Measurements from ENCODE around the gene ISOC2. TPM values are rescaled to one million over a fixed set of nuclear protein-coding genes. Genes with fewer than 3 reads are reported as not detected.

Gene ISOC2
- total and polyA plus RNA-seq, 2 donors (not counting 3 experiments of a cell fraction or from before 2014, with no cell fraction given), result 49.3 to 68.7 TPM

DNA sequence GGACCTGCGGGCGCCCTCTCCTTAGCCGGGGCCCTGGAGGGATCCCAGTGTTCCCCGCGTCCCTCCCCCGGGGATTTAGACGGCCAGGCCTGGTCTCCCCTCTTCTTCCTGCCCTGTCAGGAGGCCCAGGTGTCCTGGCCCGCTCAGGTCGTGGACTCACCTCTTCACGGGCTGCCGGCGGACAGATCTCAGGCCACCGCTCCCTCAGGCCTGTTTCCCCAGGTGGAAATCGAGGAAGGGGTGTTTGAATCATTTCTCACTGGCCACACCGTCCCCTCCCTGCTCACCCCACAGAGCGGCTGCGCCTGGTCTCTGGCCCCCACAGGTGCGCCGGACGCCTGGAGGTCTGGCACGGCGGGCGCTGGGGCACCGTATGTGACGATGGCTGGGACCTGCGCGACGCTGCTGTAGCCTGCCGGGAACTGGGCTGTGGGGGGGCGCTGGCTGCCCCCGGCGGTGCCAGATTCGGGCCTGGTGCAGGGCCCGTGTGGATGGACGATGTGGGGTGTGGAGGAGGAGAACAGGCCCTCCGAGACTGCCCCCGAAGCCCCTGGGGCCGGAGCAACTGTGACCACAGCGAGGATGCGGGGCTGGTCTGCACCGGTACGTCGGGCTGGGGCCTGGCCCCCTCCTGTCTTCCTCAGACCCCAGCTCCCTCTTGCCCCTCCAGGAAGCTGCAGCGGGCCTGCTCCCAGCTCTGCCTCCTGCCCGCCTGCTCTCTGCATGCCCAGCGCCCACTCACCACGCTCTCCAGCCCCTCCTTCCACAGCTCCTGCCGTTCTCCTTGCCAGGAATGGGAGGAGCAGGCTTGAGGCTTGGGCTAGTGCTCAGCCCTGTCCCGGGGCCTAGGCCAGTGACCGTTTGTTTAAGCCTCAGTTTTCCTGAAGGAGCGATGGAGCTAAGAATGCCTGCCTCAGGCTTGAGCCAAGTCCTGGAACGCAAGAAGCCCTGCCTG, 29.3 kb upstream of the ISOC2 start:
- Histone ChIP-seq H3K4me3 (replicated peaks in 1 of 3; ENCODE audit: insufficient read depth in 1 of 3, low read depth in 1 of 3, low read length in 3 of 3) (no peak overlapping the region), H3K4me2 (ENCODE audit: insufficient read depth, low read length) (no peak overlapping the region), H3K4me1 (ENCODE audit: control insufficient read depth, extremely low read depth, insufficient read depth, low read length) (peaks cover 24% of the 10 kb centered on the region), H3K27me3 (ENCODE audit: control insufficient read depth in 2 of 2, insufficient read depth in 2 of 2, low read length in 2 of 2) (no peaks in the 10 kb centered on the region), H3K9ac (replicated peaks; ENCODE audit: extremely low read depth, insufficient read depth, low read length) (no peak overlapping the region), H2AFZ (ENCODE audit: low read depth, low read length) (no peak overlapping the region), H3K36me3 (ENCODE audit: control insufficient read depth in 2 of 2, extremely low read depth in 1 of 2, insufficient read depth in 2 of 2, low read length in 2 of 2) (no peaks in the 10 kb centered on the region), H4K20me1 (replicated peaks; ENCODE audit: control insufficient read depth, extremely low read depth, insufficient read depth, low read length) (no peaks in the 10 kb centered on the region), H3K9me3 (replicated peaks; ENCODE audit: control insufficient read depth, insufficient read depth, low read length) (no peaks in the 10 kb centered on the region), H3K9me1 (replicated peaks; ENCODE audit: control insufficient read depth, extremely low read depth, insufficient read depth, low read length) (no peaks in the 10 kb centered on the region), H3K79me2 (ENCODE audit: control insufficient read depth, insufficient read depth, low read length) (no peaks in the 10 kb centered on the region), H3K27ac (ENCODE audit: insufficient read depth, low read depth, low read length) (no peak overlapping the region)
- no TSS peak for BruUV-seq (replicated peaks)
- dilution Hi-C loops (cut with MboI; ENCODE audit: extremely low pct_ligation_motif_present, low sequenced_read_pairs), result no loop called here
- FAIRE-seq, result no peak
- TF ChIP-seq, protein P1, sequence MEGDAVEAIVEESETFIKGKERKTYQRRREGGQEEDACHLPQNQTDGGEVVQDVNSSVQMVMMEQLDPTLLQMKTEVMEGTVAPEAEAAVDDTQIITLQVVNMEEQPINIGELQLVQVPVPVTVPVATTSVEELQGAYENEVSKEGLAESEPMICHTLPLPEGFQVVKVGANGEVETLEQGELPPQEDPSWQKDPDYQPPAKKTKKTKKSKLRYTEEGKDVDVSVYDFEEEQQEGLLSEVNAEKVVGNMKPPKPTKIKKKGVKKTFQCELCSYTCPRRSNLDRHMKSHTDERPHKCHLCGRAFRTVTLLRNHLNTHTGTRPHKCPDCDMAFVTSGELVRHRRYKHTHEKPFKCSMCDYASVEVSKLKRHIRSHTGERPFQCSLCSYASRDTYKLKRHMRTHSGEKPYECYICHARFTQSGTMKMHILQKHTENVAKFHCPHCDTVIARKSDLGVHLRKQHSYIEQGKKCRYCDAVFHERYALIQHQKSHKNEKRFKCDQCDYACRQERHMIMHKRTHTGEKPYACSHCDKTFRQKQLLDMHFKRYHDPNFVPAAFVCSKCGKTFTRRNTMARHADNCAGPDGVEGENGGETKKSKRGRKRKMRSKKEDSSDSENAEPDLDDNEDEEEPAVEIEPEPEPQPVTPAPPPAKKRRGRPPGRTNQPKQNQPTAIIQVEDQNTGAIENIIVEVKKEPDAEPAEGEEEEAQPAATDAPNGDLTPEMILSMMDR (IDR thresholded peaks at IDR 0.05; ENCODE audit: extremely low read depth in 1 of 2, insufficient read depth in 1 of 2, low read depth in 1 of 2, low read length in 2 of 2), result no peak
- TF ChIP-seq POLR2AphosphoS5 (IDR thresholded peaks at IDR 0.05; ENCODE audit: insufficient read depth, low read depth, low read length) (no peak), POLR2A (IDR thresholded peaks at IDR 0.05; ENCODE audit: low read depth, low read length) (no peak), GATA2 (IDR thresholded peaks at IDR 0.05; ENCODE audit: insufficient read depth, insufficient read length, low read depth, low read length) (no peak), MYC (IDR thresholded peaks at IDR 0.05; ENCODE audit: low read depth, low read length) (no peak), JUN (IDR thresholded peaks at IDR 0.05; ENCODE audit: borderline replicate concordance, insufficient read depth, insufficient read length, low read depth) (no peak), EZH2 (IDR thresholded peaks at IDR 0.05; ENCODE audit: borderline replicate concordance, low read depth, low read length, severe bottlenecking) (no peak), FOS (IDR thresholded peaks at IDR 0.05; ENCODE audit: borderline replicate concordance, insufficient read depth, low read length) (no peak)
- TF ChIP-seq, protein P2, sequence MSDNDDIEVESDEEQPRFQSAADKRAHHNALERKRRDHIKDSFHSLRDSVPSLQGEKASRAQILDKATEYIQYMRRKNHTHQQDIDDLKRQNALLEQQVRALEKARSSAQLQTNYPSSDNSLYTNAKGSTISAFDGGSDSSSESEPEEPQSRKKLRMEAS (IDR thresholded peaks at IDR 0.05; ENCODE audit: insufficient read depth, insufficient read length), result no peak
- POLR2A ChIA-PET, result interaction anchor here (0.6 kb wide), 1 partner anchor 11 kb away, joined by 7 read pairs; no protein-coding TSS in a partner anchor
- intact Hi-C loops (cut with micrococcal nuclease), result no loop called here
- DNase-seq (ENCODE audit: low read depth, low spot score), result no peak
- CTCF ChIA-PET, result interaction anchor here (0.6 to 6.1 kb wide), 5 partner anchors 13 to 344 kb away, joined by 3 to 91 read pairs (median 9); no protein-coding TSS in a partner anchor
